Keratinocyte (primary cell): Measurements from ENCODE around the gene IQCK. TPM values are rescaled to one million over a fixed set of nuclear protein-coding genes. Genes with fewer than 3 reads are reported as not detected.

ENCODE experiments used
- DNase-seq: peaks from one replicate; pipeline ENCODE4 v3.0.0-alpha.2; 2011; ENCODE audit warnings: low read depth, missing footprints, low spot score
- FAIRE-seq: peaks from 2 replicates; lab custom pipeline; 2011; peaks lifted over from hg19 to GRCh38; lab: Jason Lieb, UNC
- H2AFZ ChIP-seq: 2 replicates; pipeline ENCODE4 v1.6.0; 2012; ENCODE audit warnings: low read length, control low read depth, inconsistent platforms; ENCODE audit not compliant: control insufficient read depth
- H3K27ac ChIP-seq: 2 replicates; pipeline ENCODE4 v1.5.1; 2011; ENCODE audit warnings: low read length; ENCODE audit not compliant: control insufficient read depth, insufficient read depth
- H3K27me3 ChIP-seq: 3 replicates; pipeline ENCODE4 v1.6.0; 2011; ENCODE audit warnings: low read length; ENCODE audit not compliant: control insufficient read depth, insufficient read depth; ENCODE audit errors: extremely low read depth
- H3K36me3 ChIP-seq, 2 experiments: 2 replicates in 1 of 2; 3 replicates in 1 of 2; pipeline ENCODE4 v1.5.1; 2011; ENCODE audit warnings: low read length in 2 of 2, mild to moderate bottlenecking in 1 of 2; ENCODE audit not compliant: control insufficient read depth in 2 of 2, insufficient read depth in 2 of 2; ENCODE audit errors: extremely low read depth in 1 of 2
- H3K4me1 ChIP-seq: 3 replicates; pipeline ENCODE4 v1.5.1; 2011; ENCODE audit warnings: low read length; ENCODE audit not compliant: control insufficient read depth, insufficient read depth; ENCODE audit errors: extremely low read depth
- H3K4me2 ChIP-seq: 3 replicates; pipeline ENCODE4 v1.6.0; 2011; ENCODE audit warnings: low read depth, low read length; ENCODE audit not compliant: control insufficient read depth, insufficient read depth; ENCODE audit errors: extremely low read depth
- H3K4me3 ChIP-seq, 3 experiments: fragments of 200-600 bp in 1 of 3; sonication (generic) in 1 of 3; 2 replicates in 2 of 3; 3 replicates in 1 of 3; pipeline ENCODE4 v1.5.1; 2011 to 2016; ENCODE audit warnings: low read length in 3 of 3, mild to moderate bottlenecking in 3 of 3, control low read depth in 2 of 3, inconsistent platforms in 1 of 3, low read depth in 1 of 3, mixed read lengths in 1 of 3, mixed run types in 1 of 3, moderate library complexity in 1 of 3; ENCODE audit not compliant: control insufficient read depth in 2 of 3, insufficient read depth in 2 of 3; ENCODE audit errors: extremely low read depth in 1 of 3
- H3K79me2 ChIP-seq: 2 replicates; pipeline ENCODE4 v1.6.0; 2012; ENCODE audit warnings: low read length; ENCODE audit not compliant: control insufficient read depth, insufficient read depth
- H3K9ac ChIP-seq: 3 replicates; pipeline ENCODE4 v1.6.0; 2011; ENCODE audit warnings: low read length; ENCODE audit not compliant: control insufficient read depth, insufficient read depth; ENCODE audit errors: extremely low read depth
- H3K9me1 ChIP-seq: 3 replicates; pipeline ENCODE4 v1.6.0; 2011; ENCODE audit warnings: low read length; ENCODE audit not compliant: control insufficient read depth, insufficient read depth; ENCODE audit errors: extremely low read depth
- H3K9me3 ChIP-seq: 2 replicates; pipeline ENCODE4 v1.5.1; 2012; ENCODE audit warnings: low read depth, low read length; ENCODE audit not compliant: control insufficient read depth
- H4K20me1 ChIP-seq: 3 replicates; pipeline ENCODE4 v1.6.0; 2011; ENCODE audit warnings: low read length; ENCODE audit not compliant: control insufficient read depth, insufficient read depth; ENCODE audit errors: extremely low read depth
- CTCF ChIP-seq, 3 experiments: IDR thresholded peaks in 1 of 3; conservative IDR thresholded peaks in 1 of 3; optimal IDR thresholded peaks in 1 of 3; 2 replicates in 2 of 3; 3 replicates in 1 of 3; pipeline versions ENCODE3 to v1.5.1; 2011; ENCODE audit warnings: low read length in 3 of 3, mild to moderate bottlenecking in 3 of 3, moderate library complexity in 2 of 3, control low read depth in 1 of 3, inconsistent platforms in 1 of 3; ENCODE audit not compliant: insufficient read depth in 2 of 3; ENCODE audit errors: extremely low read depth in 1 of 3
- EZH2 ChIP-seq: IDR thresholded peaks from one replicate; pipeline ENCODE4 v1.6.1; 2012; ENCODE audit warnings: inconsistent platforms, mild to moderate bottlenecking, low read length, moderate library complexity
- dilution Hi-C: fragments of 300-500 bp; cut with MboI; formaldehyde crosslinking; loops from one replicate; pipeline ENCODE4 v1.7.0; 2020; ENCODE audit warnings: low sequenced_read_pairs; ENCODE audit not compliant: extremely low pct_ligation_motif_present
- polyA plus RNA-seq, 5 experiments: library from polyadenylated mRNA; depleted of rRNA in 3 of 5; stranded (reverse) in 3 of 5; stranded (forward) in 1 of 5; unstranded in 1 of 5; fragments of >200 nt; gene quantifications; 1 replicate in 1 of 5; 2 replicates in 3 of 5; 3 replicates in 1 of 5; pipeline versions ENCODE4 v1.2.1 to v1.2.3, GENCODE V29; 2011 to 2012; ENCODE audit warnings: missing spikeins in 2 of 5, low read depth in 1 of 5, low replicate concordance in 1 of 5

The IQCK gene
- polyA plus RNA-seq, 1 donor (not counting 4 experiments of a cell fraction or from before 2014, with no cell fraction given): 9.7 TPM

GRCh38 chr16:19703172-19703889, 14.7 kb upstream of the IQCK start:
- Histone ChIP-seq H3K9me3 (peaks cover 2% of the 10 kb centered on the region), H3K27me3 (no peaks in the 10 kb centered on the region), H3K9ac (no peak overlapping the region), H3K4me3 (no peak overlapping the region), H3K4me2 (no peak overlapping the region), H3K4me1 (peaks cover 10% of the 10 kb centered on the region), H3K27ac (no peak overlapping the region), H3K36me3 (peaks cover 12 to 23% of the 10 kb centered on the region in 2 experiments), H2AFZ (no peak overlapping the region), H3K9me1 (no peaks in the 10 kb centered on the region), H3K79me2 (no peaks in the 10 kb centered on the region), H4K20me1 (peaks cover 6% of the 10 kb centered on the region)
- FAIRE-seq (no peak), DNase-seq (no peak)
- dilution Hi-C loops: no loop called here
- TF ChIP-seq CTCF (optimal IDR thresholded peaks at IDR 0.05 in 1 of 3, IDR thresholded peaks at IDR 0.05 in 1 of 3, conservative IDR thresholded peaks at IDR 0.05 in 1 of 3; ENCODE audit: extremely low read depth in 1 of 3, insufficient read depth in 2 of 3, low read length in 3 of 3) (no peak), EZH2 (no peak)

- Histone ChIP-seq H3K9me3 (peaks cover 2% of the 10 kb centered on the region), H3K27me3 (no peaks in the 10 kb centered on the region), H4K20me1 (no peaks in the 10 kb centered on the region), H3K27ac (no peak overlapping the region), H3K79me2 (no peaks in the 10 kb centered on the region), H3K36me3 (peaks cover 17 to 21% of the 10 kb centered on the region in 2 experiments), H3K4me3 (no peak overlapping the region), H3K4me1 (peaks cover 10% of the 10 kb centered on the region), H3K9ac (no peak overlapping the region), H3K4me2 (no peak overlapping the region), H3K9me1 (no peaks in the 10 kb centered on the region), H2AFZ (no peak overlapping the region)
- TF ChIP-seq EZH2: no peak
- FAIRE-seq: no peak
- dilution Hi-C loops: no loop called here
- no peak for DNase-seq
Measured at GRCh38 chr16:19704321-19705145, 13.5 kb upstream of the IQCK start.
